ENCODE measurements around the gene GRIN1. TPM values are rescaled to one million over a fixed set of nuclear protein-coding genes. Genes with fewer than 3 reads are reported as not detected.

The GRIN1 gene
- total and polyA plus RNA-seq, 2 of the 8 experiments (the other 6 are each of a cell fraction or from before 2014, with no cell fraction given), result 0.48 to 2.1 TPM

- Histone ChIP-seq H3K4me1 (replicated peaks in 1 of 4; ENCODE audit: control insufficient read depth in 3 of 4, insufficient read depth in 4 of 4, low read length in 3 of 4) (peaks cover 0 to 9% (median 3%) of the 10 kb centered on the region in 4 experiments; a peak in 3 of 7 replicates), H2BK12ac (ENCODE audit: low read depth, low read length) (no peak overlapping the region), H3K56ac (replicated peaks; ENCODE audit: insufficient read length, low read depth, low read length) (no peak overlapping the region), H2AK5ac (ENCODE audit: low read depth, low read length) (no peak overlapping the region), H4K91ac (replicated peaks; ENCODE audit: insufficient read length, low read length) (no peak overlapping the region), H3K23ac (ENCODE audit: insufficient read length) (no peak overlapping the region), H3K23me2 (ENCODE audit: low read depth, low read length) (peaks cover 4% of the 10 kb centered on the region; the same call in 1 of the 2 replicates), H3K27me3 (replicated peaks in 1 of 4; ENCODE audit: control insufficient read depth in 3 of 4, extremely low read depth in 1 of 4, insufficient read depth in 3 of 4, low read length in 3 of 4) (no peaks in the 10 kb centered on the region; a peak in 1 of 7 replicates), H2BK15ac (ENCODE audit: low read length) (no peak overlapping the region), H3K4ac (replicated peaks; ENCODE audit: insufficient read length, low read depth, low read length) (no peak overlapping the region), H3K79me2 (ENCODE audit: control insufficient read depth in 1 of 2, insufficient read depth in 2 of 2, low read length in 2 of 2) (peaks cover 0 to 17% of the 10 kb centered on the region in 2 experiments; a peak in 2 of 4 replicates), H4K8ac (ENCODE audit: extremely low read depth, insufficient read depth, low read length) (no peak overlapping the region), H4K5ac (ENCODE audit: insufficient read length, low read depth, low read length) (no peak overlapping the region), H2BK120ac (replicated peaks; ENCODE audit: low read depth, low read length) (no peak overlapping the region), H2BK20ac (ENCODE audit: low read length) (no peak overlapping the region), H3K27ac (ENCODE audit: low read depth, low read length) (no peak overlapping the region), H3K36me3 (ENCODE audit: control insufficient read depth in 2 of 4, insufficient read depth in 4 of 4, low read length in 3 of 4) (peaks cover 0 to 40% (median 10%) of the 10 kb centered on the region in 4 experiments; a peak in 7 of 8 replicates), H2AFZ (ENCODE audit: low read length) (no peak overlapping the region), H3K18ac (ENCODE audit: extremely low read depth, low read length) (no peak overlapping the region), H3K4me3 (ENCODE audit: extremely low read depth in 1 of 4, insufficient read depth in 2 of 4, low read depth in 3 of 4, low read length in 4 of 4) (no peak overlapping the region), H2BK5ac (ENCODE audit: low read depth, low read length) (no peak overlapping the region), H3K4me2 (ENCODE audit: insufficient read depth in 1 of 2, low read depth in 2 of 2, low read length in 2 of 2) (no peak overlapping the region), H4K20me1 (replicated peaks in 1 of 2; ENCODE audit: control insufficient read depth in 1 of 2, insufficient read depth in 2 of 2, low read length in 2 of 2) (peaks cover 2 to 24% of the 10 kb centered on the region in 2 experiments), H3K79me1 (ENCODE audit: low read depth, low read length) (peaks cover 3% of the 10 kb centered on the region), H3K9ac (replicated peaks in 1 of 4; ENCODE audit: extremely low read depth in 1 of 4, low read depth in 3 of 4, low read length in 3 of 4) (no peak overlapping the region), H3K14ac (ENCODE audit: insufficient read length) (no peak overlapping the region), H3K9me3 (ENCODE audit: insufficient read depth in 2 of 2, low read depth in 1 of 2, low read length in 1 of 2) (no peaks in the 10 kb centered on the region)
- 81% methylated on average over 17 of the region's 17 CpGs; no CpG with 5 or more reads in 1 of the 2 experiments for WGBS, 2 experiments (ENCODE audit: extremely low coverage in 1 of 2, insufficient coverage in 1 of 2, insufficient read length in 1 of 2, insufficient replicate concordance in 2 of 2, low coverage in 1 of 2, low lambda C conversion rate in 2 of 2, missing lambda C conversion rate in 1 of 2)
- DNase-seq (ENCODE audit: low read depth in 1 of 2, low spot score in 2 of 2) (no peak), FAIRE-seq (no peak)
- ChIA-PET CTCF (ENCODE audit: partially characterized antibody) (interaction anchor here (0.6 to 0.9 kb wide), 2 partner anchors 54 to 116 kb away, joined by 3 to 5 read pairs; no protein-coding TSS in a partner anchor), POLR2A (ENCODE audit: partially characterized antibody) (no interaction called here)
- no peak for TF ChIP-seq ATF3 (IDR thresholded peaks at IDR 0.05; ENCODE audit: insufficient read depth, low read depth, low read length)
- TF ChIP-seq SRF (IDR thresholded peaks at IDR 0.05; ENCODE audit: low read depth, low read length), result no peak
- no peak for TF ChIP-seq RNF2 (IDR thresholded peaks at IDR 0.05; ENCODE audit: borderline replicate concordance, low read depth, low read length, missing control alignments, poor library complexity, severe bottlenecking)
Observed at GRCh38 chr9:137182836-137183235, 43.9 kb downstream of the GRIN1 start.

Measured in H1 (cell line).